NB4 (cell line): ENCODE measurements around the gene QSOX1.

Experiments
- CTCF ChIP-seq: IDR thresholded peaks from one replicate; pipeline ENCODE4 v1.5.1; 2012; ENCODE audit warnings: low read depth, low read length
- MYC ChIP-seq: IDR thresholded peaks from 2 replicates; pipeline ENCODE4 v1.6.1; 2011; ENCODE audit warnings: low read depth, low read length
- POLR2A ChIP-seq: IDR thresholded peaks from 2 replicates; pipeline ENCODE4 v1.6.1; 2011; ENCODE audit warnings: mild to moderate bottlenecking; ENCODE audit not compliant: insufficient read length; ENCODE audit errors: extremely low read depth

- no peak for TF ChIP-seq MYC
- TF ChIP-seq POLR2A = no peak
- no peak for TF ChIP-seq CTCF
These were observed 89.0 kb downstream of the QSOX1 start for GRCh38 chr1:180243517-180244221.
